WTC11 (cell line): ENCODE data around the gene NXF1. TPM values are rescaled to one million over a fixed set of nuclear protein-coding genes. Genes with fewer than 3 reads are reported as not detected.
A peak's percentile ranks its signal among the peaks of the same experiment; 100 is the strongest.
"Not testable (repeated sequence)": the region's sequence is repeated elsewhere in the genome, so short reads cannot be mapped to it uniquely, and the experiment has no call there.

Experiments used
- ATAC-seq: fragments of 200-7000 bp; cut with Tn5 transposase; 2 replicates; pipeline ENCODE4 v1.10.0; 2021; ENCODE audit warnings: mild to moderate bottlenecking, moderate library complexity
- CTCF ChIA-PET: fragments of 300-600 bp; sonication (Branson Sonifier 250); formaldehyde crosslinking; loops from one replicate; lab custom pipeline; 2021; ENCODE audit warnings: antibody characterized with exemption; lab: Charles Lee
- POLR2A ChIA-PET: fragments of 350-600 bp; sonication (Branson Sonifier 250); formaldehyde crosslinking; loops from one replicate; lab custom pipeline; 2021; ENCODE audit warnings: antibody characterized with exemption; lab: Charles Lee
- DNase-seq: peaks from one replicate; pipeline ENCODE4 v3.0.0; 2021; ENCODE audit warnings: low spot score
- H3K27ac Mint-ChIP-seq: 2 replicates; pipeline ENCODE4 v1.8.0; 2021; ENCODE audit warnings: mixed read lengths
- H3K27me3 Mint-ChIP-seq: 2 replicates; pipeline ENCODE4 v1.8.0; 2021; ENCODE audit warnings: low read depth, mild to moderate bottlenecking, moderate library complexity, mixed read lengths
- H3K36me3 Mint-ChIP-seq: 2 replicates; pipeline ENCODE4 v1.8.0; 2021; ENCODE audit warnings: mixed read lengths
- H3K4me1 Mint-ChIP-seq: 2 replicates; pipeline ENCODE4 v1.8.0; 2022; ENCODE audit warnings: mixed read lengths
- H3K4me3 Mint-ChIP-seq: 2 replicates; pipeline ENCODE4 v1.8.0; 2021; ENCODE audit warnings: mild to moderate bottlenecking, moderate library complexity, mixed read lengths
- H3K9me3 Mint-ChIP-seq: 2 replicates; pipeline ENCODE4 v1.8.0; 2021; ENCODE audit warnings: mixed read lengths
- GABPB1 ChIP-seq: sonication (generic); formaldehyde crosslinking; IDR thresholded peaks from 2 replicates; pipeline ENCODE4 v1.8.1; 2023; ENCODE audit warnings: mild to moderate bottlenecking, missing genetic modification reagents
- HMGXB4 ChIP-seq: sonication (generic); formaldehyde crosslinking; IDR thresholded peaks from 2 replicates; pipeline ENCODE4 v1.8.1; 2023; ENCODE audit warnings: mild to moderate bottlenecking, moderate library complexity, missing genetic modification reagents
- MAX ChIP-seq: sonication (generic); formaldehyde crosslinking; IDR thresholded peaks from 2 replicates; pipeline ENCODE4 v1.8.0; 2022; ENCODE audit warnings: mild to moderate bottlenecking, missing genetic modification reagents
- NFYB ChIP-seq: sonication (generic); formaldehyde crosslinking; conservative IDR thresholded peaks from 2 replicates; pipeline ENCODE4 v1.8.0; 2022; ENCODE audit warnings: low read depth, missing genetic modification reagents
- SMAD4 ChIP-seq: sonication (generic); formaldehyde crosslinking; IDR thresholded peaks from 2 replicates; pipeline ENCODE4 v1.8.0; 2022; ENCODE audit warnings: mild to moderate bottlenecking, missing genetic modification reagents
- SOX15 ChIP-seq: fragments of 250-450 bp; sonication (Bioruptor Pico); IDR thresholded peaks from 2 replicates; pipeline ENCODE4 v1.9.0; 2021; ENCODE audit warnings: mild to moderate bottlenecking
- TP53 ChIP-seq: sonication (generic); formaldehyde crosslinking; IDR thresholded peaks from 2 replicates; pipeline ENCODE4 v1.8.1; 2023; ENCODE audit warnings: mild to moderate bottlenecking, missing genetic modification reagents
- ZNF532 ChIP-seq: fragments of 250-450 bp; sonication (Bioruptor Pico); IDR thresholded peaks from 2 replicates; pipeline ENCODE4 v1.9.0; 2021; ENCODE audit warnings: mild to moderate bottlenecking, borderline replicate concordance
- ZNF671 ChIP-seq: fragments of 250-450 bp; sonication (Bioruptor Pico); IDR thresholded peaks from 2 replicates; pipeline ENCODE4 v1.8.0; 2021; ENCODE audit warnings: mild to moderate bottlenecking
- microRNA-seq: library from miRNA; unstranded; fragments of <30 nt; microRNA quantifications from one replicate; pipeline ENCODE4 v1.2.0, GENCODE V29; 2022; ENCODE audit warnings: borderline number of aligned reads
- total RNA-seq: library from RNA; stranded (reverse); gene quantifications from 3 replicates; pipeline ENCODE4 v1.2.3, GENCODE V29; 2021
- TF ChIP-seq, protein P1 (sequence below): sonication (generic); formaldehyde crosslinking; IDR thresholded peaks from 2 replicates; pipeline ENCODE4 v1.8.1; 2023; ENCODE audit warnings: mild to moderate bottlenecking, missing genetic modification reagents

Gene NXF1
- total RNA-seq, 1 experiment from 2014 or later = 43.2 TPM

GRCh38 chr11:62752177-62752785 lies 53.0 kb downstream of the NXF1 start:
- Mint-ChIP-seq H3K9me3 (no peaks in the 10 kb centered on the region), H3K27ac (peak overlapping the region; percentile 76), H3K36me3 (peaks cover 41% of the 10 kb centered on the region), H3K4me3 (no peak overlapping the region), H3K27me3 (no peaks in the 10 kb centered on the region; the same call in 1 of the 2 replicates), H3K4me1 (peaks cover 20% of the 10 kb centered on the region)
- ChIA-PET POLR2A (interaction anchor here (0.6 kb wide), 1 partner anchor 138 kb away, joined by 5 read pairs; no protein-coding TSS in a partner anchor), CTCF (interaction anchor here (2.3 kb wide), 1 partner anchor 24 kb away, joined by 32 read pairs; the partner anchor contains the start of genes HNRNPUL2 and TTC9C)
- no peak for DNase-seq
- TF ChIP-seq GABPB1 (CRISPR knock-in tag) (no peak), HMGXB4 (CRISPR knock-in tag) (no peak), SOX15 (CRISPR knock-in tag) (no peak), TP53 (CRISPR knock-in tag) (no peak), ZNF532 (CRISPR knock-in tag) (no peak), SMAD4 (0 out of 2 replicates have a peak, but pooled peaks have one; percentile 54), NFYB (CRISPR knock-in tag) (no peak)
- TF ChIP-seq, protein P1, sequence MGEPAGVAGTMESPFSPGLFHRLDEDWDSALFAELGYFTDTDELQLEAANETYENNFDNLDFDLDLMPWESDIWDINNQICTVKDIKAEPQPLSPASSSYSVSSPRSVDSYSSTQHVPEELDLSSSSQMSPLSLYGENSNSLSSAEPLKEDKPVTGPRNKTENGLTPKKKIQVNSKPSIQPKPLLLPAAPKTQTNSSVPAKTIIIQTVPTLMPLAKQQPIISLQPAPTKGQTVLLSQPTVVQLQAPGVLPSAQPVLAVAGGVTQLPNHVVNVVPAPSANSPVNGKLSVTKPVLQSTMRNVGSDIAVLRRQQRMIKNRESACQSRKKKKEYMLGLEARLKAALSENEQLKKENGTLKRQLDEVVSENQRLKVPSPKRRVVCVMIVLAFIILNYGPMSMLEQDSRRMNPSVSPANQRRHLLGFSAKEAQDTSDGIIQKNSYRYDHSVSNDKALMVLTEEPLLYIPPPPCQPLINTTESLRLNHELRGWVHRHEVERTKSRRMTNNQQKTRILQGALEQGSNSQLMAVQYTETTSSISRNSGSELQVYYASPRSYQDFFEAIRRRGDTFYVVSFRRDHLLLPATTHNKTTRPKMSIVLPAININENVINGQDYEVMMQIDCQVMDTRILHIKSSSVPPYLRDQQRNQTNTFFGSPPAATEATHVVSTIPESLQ (CRISPR knock-in tag) = no peak
- ATAC-seq = no peak

- H3K4me3 Mint-ChIP-seq, POLR2A ChIA-PET, DNase-seq, ATAC-seq, H3K4me1 Mint-ChIP-seq, H3K9me3 Mint-ChIP-seq, H3K27me3 Mint-ChIP-seq: not testable (repeated sequence)
- peak overlapping the region; percentile 57; the same call in 1 of the 2 replicates for H3K27ac Mint-ChIP-seq
- H3K36me3 Mint-ChIP-seq = peaks cover 41% of the 10 kb centered on the region
- CTCF ChIA-PET = interaction anchor here (0.6 to 1.4 kb wide), 2 partner anchors 20 to 54 kb away, joined by 4 read pairs; no protein-coding TSS in a partner anchor
Observed at GRCh38 chr11:62749931-62750330, 55.3 kb downstream of the NXF1 start.

DNA sequence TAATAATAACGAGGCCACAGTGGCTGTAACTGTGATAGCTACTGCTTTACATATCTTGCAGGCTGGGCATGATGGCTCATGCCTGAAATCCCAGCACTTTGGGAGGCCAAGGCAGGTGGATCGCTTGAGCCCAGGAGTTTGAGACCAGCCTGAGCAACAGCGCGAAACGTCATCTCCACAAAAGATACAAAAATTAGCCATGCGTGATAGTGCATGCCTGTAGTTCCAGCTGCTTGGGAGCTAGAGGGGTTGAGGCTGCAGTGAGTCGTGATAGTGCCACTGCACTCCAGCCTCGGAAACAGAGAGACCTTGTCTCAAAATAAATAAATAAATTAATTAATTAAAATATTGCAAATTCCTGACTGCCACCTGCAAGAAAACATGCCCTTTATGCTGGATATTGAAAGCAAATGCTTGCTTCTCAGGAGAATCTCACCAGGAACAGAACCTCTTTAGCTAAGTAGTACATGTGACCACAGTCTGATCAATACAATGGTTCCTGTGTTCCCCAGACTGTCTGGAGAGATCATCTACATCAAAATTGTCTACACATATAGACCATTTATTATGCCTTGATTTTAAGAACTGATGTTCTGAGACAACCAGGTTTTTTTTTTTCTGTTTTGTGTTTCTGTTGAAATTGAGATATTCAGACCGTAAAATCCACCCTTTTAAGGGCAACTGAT lies 57.6 kb downstream of the NXF1 start:
- DNase-seq (no peak), ATAC-seq (no peak)
- Mint-ChIP-seq H3K4me1 (peaks cover 6% of the 10 kb centered on the region), H3K36me3 (peaks cover 27% of the 10 kb centered on the region), H3K27me3 (no peaks in the 10 kb centered on the region), H3K27ac (peak overlapping the region; percentile 80), H3K4me3 (no peak overlapping the region), H3K9me3 (no peaks in the 10 kb centered on the region)
- no peak for TF ChIP-seq MAX (CRISPR knock-in tag)
- 0 out of 2 replicates have a peak, but pooled peaks have one; percentile 22 for TF ChIP-seq ZNF671 (CRISPR knock-in tag)
- ChIA-PET CTCF (interaction anchor here (0.5 to 2.3 kb wide), 4 partner anchors 22 to 849 kb away, joined by 3 to 12 read pairs (median 4); no protein-coding TSS in a partner anchor), POLR2A (interaction anchor here (0.7 to 1.2 kb wide), 3 partner anchors 10 to 134 kb away, joined by 3 read pairs; no protein-coding TSS in a partner anchor)

Small RNAs within 50 kb of the gene (microRNA-seq; reads per million reads assigned to microRNA genes)
- not detected for gene MIR6514
- gene MIR6748 = not detected

Other genes with a start within 250 kb of the NXF1 start
- gene EEF1G, start 231.5 kb downstream of the NXF1 start, total RNA-seq = 1,667 to 1,857 TPM (median 1,846 TPM) in 3 replicates
- 35.3 to 40.0 TPM (median 37.3 TPM) in 3 replicates for gene TUT1, start 213.9 kb downstream of the NXF1 start, total RNA-seq
- gene MTA2, start 203.6 kb downstream of the NXF1 start, total RNA-seq = 101 to 115 TPM (median 103 TPM) in 3 replicates
- 45.5 to 54.7 TPM (median 51.1 TPM) in 3 replicates for gene EML3, start 192.7 kb downstream of the NXF1 start, total RNA-seq
- gene ROM1, start 192.2 kb downstream of the NXF1 start, total RNA-seq = 0.78 to 1.6 TPM (median 0.94 TPM) in 3 replicates
- 41.2 to 43.9 TPM (median 43.3 TPM) in 3 replicates for gene B3GAT3, start 183.5 kb downstream of the NXF1 start, total RNA-seq
- gene GANAB, start 158.8 kb downstream of the NXF1 start, total RNA-seq = 323 to 350 TPM (median 327 TPM) in 3 replicates
- gene INTS5, start 152.1 kb downstream of the NXF1 start, total RNA-seq = 28.9 to 32.7 TPM (median 31.9 TPM) in 3 replicates
- gene C11orf98, start 140.2 kb downstream of the NXF1 start, total RNA-seq = 132 to 154 TPM (median 137 TPM) in 3 replicates
- 60.7 to 75.6 TPM (median 60.9 TPM) in 3 replicates for gene CSKMT, start 140.1 kb downstream of the NXF1 start, total RNA-seq
- 17.7 to 18.7 TPM (median 18.1 TPM) in 3 replicates for gene UQCC3, start 133.8 kb downstream of the NXF1 start, total RNA-seq
- gene LBHD1, start 133.2 kb downstream of the NXF1 start, total RNA-seq = 4.2 to 6.3 TPM (median 5.1 TPM) in 3 replicates
- 128 to 135 TPM (median 128 TPM) in 3 replicates for gene UBXN1, start 126.4 kb downstream of the NXF1 start, total RNA-seq
- 0.16 to 0.39 TPM (median 0.23 TPM) in 3 replicates for gene LRRN4CL, start 115.9 kb downstream of the NXF1 start, total RNA-seq
- gene BSCL2, start 98.0 kb downstream of the NXF1 start, total RNA-seq = 92.0 to 97.2 TPM (median 92.0 TPM) in 3 replicates
- gene GNG3, start 97.8 kb downstream of the NXF1 start, total RNA-seq = 3.5 to 6.0 TPM (median 3.9 TPM) in 3 replicates
- gene HNRNPUL2, start 78.0 kb downstream of the NXF1 start, total RNA-seq = 42.1 to 42.9 TPM (median 42.2 TPM) in 3 replicates
- gene TTC9C, start 77.0 kb downstream of the NXF1 start, total RNA-seq = 39.7 to 48.7 TPM (median 39.8 TPM) in 3 replicates
- 82.3 to 88.1 TPM (median 88.0 TPM) in 3 replicates for gene ZBTB3, start 51.3 kb downstream of the NXF1 start, total RNA-seq
- gene POLR2G, start 43.9 kb downstream of the NXF1 start, total RNA-seq = 81.3 to 101 TPM (median 84.3 TPM) in 3 replicates
- 33.8 to 42.1 TPM (median 36.3 TPM) in 3 replicates for gene TAF6L, start 34.0 kb downstream of the NXF1 start, total RNA-seq
- gene TMEM179B, start 18.0 kb downstream of the NXF1 start, total RNA-seq = 21.4 to 23.6 TPM (median 22.2 TPM) in 3 replicates
- 25.5 to 26.4 TPM (median 25.9 TPM) in 3 replicates for gene TMEM223, start 13.4 kb downstream of the NXF1 start, total RNA-seq
- 27.2 to 30.2 TPM (median 28.0 TPM) in 3 replicates for gene STX5, start 26.6 kb upstream of the NXF1 start, total RNA-seq
- gene TEX54, start 27.4 kb upstream of the NXF1 start, total RNA-seq = 0.44 TPM in 1 of 3 replicates, not detected in the others
- gene WDR74, start 34.1 kb upstream of the NXF1 start, total RNA-seq = 82.7 to 110 TPM (median 85.2 TPM) in 3 replicates
- 244 to 334 TPM (median 265 TPM) in 3 replicates for gene SLC3A2, start 75.5 kb upstream of the NXF1 start, total RNA-seq
- not detected in 3 replicates for gene CHRM1, start 115.9 kb upstream of the NXF1 start, total RNA-seq
- gene SLC22A6, start 179.5 kb upstream of the NXF1 start, total RNA-seq = not detected in 3 replicates
- not detected in 3 replicates for gene SLC22A8, start 210.4 kb upstream of the NXF1 start, total RNA-seq